Neural progenitor cell (in vitro differentiated cells): ENCODE data around the gene FAM174C.

Experiments
- EZH2 ChIP-seq: fragments of 200-600 bp; sonication (generic); IDR thresholded peaks from 2 replicates; pipeline ENCODE4 v1.6.1; 2017; ENCODE audit warnings: antibody characterized with exemption, mild to moderate bottlenecking, moderate library complexity
- EZH2phosphoT487 ChIP-seq: fragments of 200-600 bp; sonication (generic); IDR thresholded peaks from 2 replicates; pipeline ENCODE4 v1.6.1; 2017; ENCODE audit warnings: antibody characterized with exemption
- TF ChIP-seq, protein P1 (sequence below): fragments of 200-600 bp; sonication (generic); IDR thresholded peaks from 2 replicates; pipeline ENCODE4 v1.5.1; 2017; ENCODE audit warnings: antibody characterized with exemption, mild to moderate bottlenecking

DNA sequence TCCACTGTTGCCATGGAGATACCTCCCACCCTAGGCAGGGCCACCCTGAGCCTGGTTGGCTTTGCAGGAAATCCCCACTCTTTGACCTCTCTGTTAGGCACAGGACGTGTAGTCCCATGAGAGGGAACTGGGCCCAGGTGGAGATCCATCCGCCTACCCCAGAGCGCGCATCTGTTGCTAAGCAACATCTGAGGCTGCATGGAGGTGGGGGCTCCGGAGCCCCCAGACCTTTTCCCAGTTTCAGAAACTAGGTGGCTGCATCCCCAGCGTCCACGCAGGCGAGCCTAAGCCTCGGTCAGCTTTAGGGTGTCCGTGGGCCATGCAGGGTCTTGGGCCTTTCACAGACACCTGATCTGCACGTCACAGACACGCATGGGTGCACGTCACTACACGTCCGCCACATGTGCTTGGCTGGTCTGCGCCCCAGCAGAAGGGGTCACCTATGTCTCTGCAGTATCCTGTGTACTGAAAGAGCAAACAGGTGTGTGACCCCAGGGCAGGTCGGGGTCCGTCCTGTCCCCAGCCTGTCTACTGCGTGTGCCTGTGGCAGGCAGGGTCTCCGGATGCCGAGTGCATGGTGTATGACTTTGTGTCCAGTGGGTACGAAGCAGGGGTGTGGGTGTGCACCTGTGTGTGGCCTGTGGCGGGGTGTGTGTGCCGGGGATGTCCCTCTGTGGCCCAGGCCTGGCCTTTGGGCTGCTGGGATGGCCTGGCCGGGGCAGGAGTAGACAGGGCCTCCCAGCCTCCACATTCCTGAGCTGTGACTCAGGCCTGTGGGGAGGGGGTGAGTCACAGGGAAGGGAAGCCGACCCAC, 10.3 kb upstream of the FAM174C start:
- TF ChIP-seq, protein P1, sequence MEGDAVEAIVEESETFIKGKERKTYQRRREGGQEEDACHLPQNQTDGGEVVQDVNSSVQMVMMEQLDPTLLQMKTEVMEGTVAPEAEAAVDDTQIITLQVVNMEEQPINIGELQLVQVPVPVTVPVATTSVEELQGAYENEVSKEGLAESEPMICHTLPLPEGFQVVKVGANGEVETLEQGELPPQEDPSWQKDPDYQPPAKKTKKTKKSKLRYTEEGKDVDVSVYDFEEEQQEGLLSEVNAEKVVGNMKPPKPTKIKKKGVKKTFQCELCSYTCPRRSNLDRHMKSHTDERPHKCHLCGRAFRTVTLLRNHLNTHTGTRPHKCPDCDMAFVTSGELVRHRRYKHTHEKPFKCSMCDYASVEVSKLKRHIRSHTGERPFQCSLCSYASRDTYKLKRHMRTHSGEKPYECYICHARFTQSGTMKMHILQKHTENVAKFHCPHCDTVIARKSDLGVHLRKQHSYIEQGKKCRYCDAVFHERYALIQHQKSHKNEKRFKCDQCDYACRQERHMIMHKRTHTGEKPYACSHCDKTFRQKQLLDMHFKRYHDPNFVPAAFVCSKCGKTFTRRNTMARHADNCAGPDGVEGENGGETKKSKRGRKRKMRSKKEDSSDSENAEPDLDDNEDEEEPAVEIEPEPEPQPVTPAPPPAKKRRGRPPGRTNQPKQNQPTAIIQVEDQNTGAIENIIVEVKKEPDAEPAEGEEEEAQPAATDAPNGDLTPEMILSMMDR: no peak
- TF ChIP-seq EZH2: no peak
- TF ChIP-seq EZH2phosphoT487: no peak
